ENCODE measurements around the gene AMZ2. TPM values are rescaled to one million over a fixed set of nuclear protein-coding genes. Genes with fewer than 3 reads are reported as not detected.

AMZ2 gene
- total RNA-seq = 121 and 129 TPM in 2 replicates

GRCh38 chr17:68247445-68248198 is at the start of gene AMZ2:
Gene AMZ2 (plus strand): TSS chr17:68248043. CDS start chr17:68250188, 2,145 bp downstream.

GRCh38 chr17:68290955-68291835 is 43.4 kb downstream of the AMZ2 start, which contains the start of the genes ARSG and SLC16A6:
Gene ARSG (plus strand): TSS chr17:68291495. CDS start chr17:68307494, 15,999 bp downstream.
Gene SLC16A6 (minus strand): TSS chr17:68291127. CDS start chr17:68278320, 12,807 bp downstream.

Other genes starting within 250 kb of the AMZ2 start
- 180 and 198 TPM in 2 replicates for gene KPNA2, start 212.3 kb upstream of the AMZ2 start, total RNA-seq
- under 0.01 and 0.29 TPM in 2 replicates for gene SLC16A6, start 43.1 kb downstream of the AMZ2 start, total RNA-seq
- gene ARSG, start 43.5 kb downstream of the AMZ2 start, total RNA-seq = 0.29 and 1.2 TPM in 2 replicates
- 73.2 and 75.0 TPM in 2 replicates for gene WIPI1, start 209.5 kb downstream of the AMZ2 start, total RNA-seq

Data from myometrial cell (primary cell).